BE2C (cell line): ENCODE measurements around the gene SHD.

Experiments used
- DNase-seq: peaks from one replicate; pipeline ENCODE4 v3.0.0-alpha.2; 2020
- H3K27me3 ChIP-seq: fragments of 250-450 bp; sonication (Bioruptor Pico); 2 replicates; pipeline ENCODE4 v1.5.1; 2020; ENCODE audit warnings: mild to moderate bottlenecking
- H3K36me3 ChIP-seq: fragments of 250-450 bp; sonication (Bioruptor Pico); 2 replicates; pipeline ENCODE4 v1.5.1; 2020; ENCODE audit warnings: mild to moderate bottlenecking
- H3K4me1 ChIP-seq: fragments of 250-450 bp; sonication (Bioruptor Pico); 2 replicates; pipeline ENCODE4 v1.5.1; 2020
- H3K4me3 ChIP-seq: 2 replicates; pipeline ENCODE4 v1.5.1; 2011; ENCODE audit warnings: low read depth, low read length
- H3K9me3 ChIP-seq: fragments of 250-450 bp; sonication (Bioruptor Pico); 2 replicates; pipeline ENCODE4 v1.5.1; 2020
- TF ChIP-seq, protein P1 (sequence below): IDR thresholded peaks from 2 replicates; pipeline ENCODE4 v1.5.1; 2012; ENCODE audit warnings: mild to moderate bottlenecking, low read depth, low read length

The SHD gene

DNA sequence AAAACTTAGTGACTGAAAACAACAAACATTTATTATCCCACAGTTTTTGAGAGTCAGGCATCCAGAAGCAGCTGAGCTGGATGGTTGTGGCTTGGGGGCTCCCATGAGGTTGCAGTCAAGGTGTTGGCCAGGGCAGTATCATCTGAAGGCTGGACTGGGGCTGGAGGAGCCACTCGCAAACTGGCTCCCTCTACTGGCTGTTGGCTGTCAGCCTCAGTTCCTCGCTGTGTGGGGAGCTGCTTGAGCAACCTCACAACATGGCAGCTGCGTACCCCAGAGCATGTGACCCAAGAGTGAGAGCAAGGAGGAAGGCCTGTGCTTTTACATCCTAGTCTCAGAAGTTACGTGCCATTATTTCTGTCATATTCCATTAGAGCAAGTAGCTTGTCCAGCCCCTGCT, 22.5 kb upstream of the SHD start:
- H3K4me3 ChIP-seq: no peak overlapping the region
- H3K9me3 ChIP-seq: no peaks in the 10 kb centered on the region; the same call in 1 of the 2 replicates
- no peak for DNase-seq
- TF ChIP-seq, protein P1, sequence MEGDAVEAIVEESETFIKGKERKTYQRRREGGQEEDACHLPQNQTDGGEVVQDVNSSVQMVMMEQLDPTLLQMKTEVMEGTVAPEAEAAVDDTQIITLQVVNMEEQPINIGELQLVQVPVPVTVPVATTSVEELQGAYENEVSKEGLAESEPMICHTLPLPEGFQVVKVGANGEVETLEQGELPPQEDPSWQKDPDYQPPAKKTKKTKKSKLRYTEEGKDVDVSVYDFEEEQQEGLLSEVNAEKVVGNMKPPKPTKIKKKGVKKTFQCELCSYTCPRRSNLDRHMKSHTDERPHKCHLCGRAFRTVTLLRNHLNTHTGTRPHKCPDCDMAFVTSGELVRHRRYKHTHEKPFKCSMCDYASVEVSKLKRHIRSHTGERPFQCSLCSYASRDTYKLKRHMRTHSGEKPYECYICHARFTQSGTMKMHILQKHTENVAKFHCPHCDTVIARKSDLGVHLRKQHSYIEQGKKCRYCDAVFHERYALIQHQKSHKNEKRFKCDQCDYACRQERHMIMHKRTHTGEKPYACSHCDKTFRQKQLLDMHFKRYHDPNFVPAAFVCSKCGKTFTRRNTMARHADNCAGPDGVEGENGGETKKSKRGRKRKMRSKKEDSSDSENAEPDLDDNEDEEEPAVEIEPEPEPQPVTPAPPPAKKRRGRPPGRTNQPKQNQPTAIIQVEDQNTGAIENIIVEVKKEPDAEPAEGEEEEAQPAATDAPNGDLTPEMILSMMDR: peak; percentile 35; the same call in 1 of the 2 replicates
- H3K4me1 ChIP-seq: no peaks in the 10 kb centered on the region
- peaks cover 76% of the 10 kb centered on the region for H3K36me3 ChIP-seq
- H3K27me3 ChIP-seq: no peaks in the 10 kb centered on the region

DNA sequence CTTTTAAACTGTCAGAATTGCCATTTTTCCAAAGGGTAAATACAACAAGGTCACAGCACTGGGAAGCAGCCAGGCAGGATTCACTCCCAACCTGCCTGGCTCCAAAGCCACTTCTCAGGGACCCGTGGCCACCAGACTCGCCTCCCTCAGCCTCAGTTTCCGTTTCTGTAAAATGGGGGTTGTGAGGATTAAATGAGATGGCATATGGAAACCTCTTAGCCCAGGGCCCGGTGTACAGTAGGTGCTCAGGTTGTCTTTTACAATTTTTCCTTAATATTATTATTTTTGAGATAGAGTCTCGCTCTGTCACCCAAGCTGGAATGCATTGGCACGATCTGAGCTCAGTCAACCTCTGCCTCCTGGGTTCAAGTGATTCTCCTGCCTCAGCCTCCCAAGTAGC, 22.0 kb upstream of the SHD start:
- Histone ChIP-seq H3K9me3 (no peaks in the 10 kb centered on the region; the same call in 1 of the 2 replicates), H3K27me3 (no peaks in the 10 kb centered on the region), H3K4me1 (no peaks in the 10 kb centered on the region), H3K36me3 (peaks cover 72% of the 10 kb centered on the region), H3K4me3 (no peak overlapping the region)
- TF ChIP-seq, protein P1: no peak
- DNase-seq: no peak

DNA sequence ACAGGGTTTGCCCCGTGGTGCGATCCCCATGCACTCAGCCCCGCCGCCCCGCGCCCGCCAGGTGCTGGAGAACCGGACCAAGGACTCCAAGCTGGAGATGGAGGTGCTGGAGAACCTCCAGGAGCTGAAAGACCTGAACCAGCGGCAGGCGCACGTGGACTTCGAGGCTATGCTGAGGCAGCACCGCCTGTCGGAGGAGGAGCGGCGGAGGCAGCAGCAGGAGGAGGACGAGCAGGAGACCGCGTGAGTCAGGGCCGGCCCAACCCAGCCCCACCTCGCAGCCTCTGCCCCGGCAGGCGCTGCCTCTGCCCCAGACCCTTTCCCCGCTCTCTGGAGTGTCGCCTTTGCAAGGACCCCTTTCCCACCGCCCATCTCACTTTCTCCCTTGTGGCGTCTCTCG, 20.9 kb upstream of the SHD start:
- Histone ChIP-seq H3K9me3 (no peaks in the 10 kb centered on the region; the same call in 1 of the 2 replicates), H3K4me1 (no peaks in the 10 kb centered on the region), H3K36me3 (peaks cover 71% of the 10 kb centered on the region), H3K4me3 (no peak overlapping the region), H3K27me3 (no peaks in the 10 kb centered on the region)
- TF ChIP-seq, protein P1: no peak
- DNase-seq: no peak

DNA sequence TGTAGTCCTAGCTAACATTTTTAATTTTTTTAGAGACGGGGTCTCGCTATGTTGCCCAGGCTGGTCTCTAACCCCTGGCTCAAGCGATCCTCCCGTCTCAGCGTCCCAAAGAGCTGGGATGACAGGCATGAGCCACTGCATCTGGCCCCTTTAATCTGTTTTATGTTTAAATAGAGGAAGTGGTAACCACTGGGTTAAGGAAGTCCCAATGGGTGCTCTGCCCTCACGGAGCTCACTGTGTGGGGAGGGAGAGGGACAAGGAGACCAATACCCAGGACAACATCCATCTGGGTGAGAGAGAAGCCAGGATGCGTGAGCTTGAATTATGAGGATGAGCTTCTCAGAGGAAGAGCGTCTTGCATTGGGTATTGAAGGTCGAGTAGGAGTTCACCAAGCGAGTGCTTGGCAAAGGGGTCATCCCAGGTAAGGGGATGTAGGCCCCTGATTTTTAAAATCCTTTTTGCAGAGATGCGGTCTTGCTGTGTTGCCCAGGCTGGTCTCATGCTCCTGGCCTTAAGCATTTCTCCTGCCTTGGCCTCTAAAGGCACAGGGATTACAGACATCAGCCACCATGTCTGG, 18.4 kb upstream of the SHD start:
- Histone ChIP-seq H3K4me1 (no peaks in the 10 kb centered on the region), H3K27me3 (no peaks in the 10 kb centered on the region), H3K36me3 (peaks cover 51% of the 10 kb centered on the region), H3K9me3 (no peaks in the 10 kb centered on the region; the same call in 1 of the 2 replicates), H3K4me3 (no peak overlapping the region)
- TF ChIP-seq, protein P1: no peak
- DNase-seq: no peak

DNA sequence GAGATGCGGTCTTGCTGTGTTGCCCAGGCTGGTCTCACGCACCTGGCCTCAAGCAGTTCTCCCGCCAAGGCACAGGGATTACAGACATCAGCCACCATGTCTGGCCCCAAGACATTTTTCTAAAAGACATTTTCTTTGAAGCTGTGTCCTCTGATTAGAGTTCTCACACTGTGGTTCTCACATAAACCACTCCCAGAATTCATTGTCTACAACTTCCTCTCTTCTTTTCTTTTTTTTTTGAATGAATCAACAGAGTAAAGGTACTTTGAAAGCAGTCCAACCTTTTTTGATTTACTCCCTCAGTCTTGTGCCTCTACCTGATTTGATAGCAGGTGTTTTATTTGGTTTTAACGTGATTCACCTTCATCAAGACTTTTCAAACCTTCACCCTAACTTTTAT, 14.3 kb upstream of the SHD start:
- DNase-seq: no peak
- Histone ChIP-seq H3K4me3 (no peak overlapping the region), H3K27me3 (no peaks in the 10 kb centered on the region), H3K36me3 (peaks cover 33% of the 10 kb centered on the region), H3K9me3 (no peaks in the 10 kb centered on the region), H3K4me1 (no peaks in the 10 kb centered on the region; the same call in none of the 2 replicates)
- TF ChIP-seq, protein P1: no peak

DNA sequence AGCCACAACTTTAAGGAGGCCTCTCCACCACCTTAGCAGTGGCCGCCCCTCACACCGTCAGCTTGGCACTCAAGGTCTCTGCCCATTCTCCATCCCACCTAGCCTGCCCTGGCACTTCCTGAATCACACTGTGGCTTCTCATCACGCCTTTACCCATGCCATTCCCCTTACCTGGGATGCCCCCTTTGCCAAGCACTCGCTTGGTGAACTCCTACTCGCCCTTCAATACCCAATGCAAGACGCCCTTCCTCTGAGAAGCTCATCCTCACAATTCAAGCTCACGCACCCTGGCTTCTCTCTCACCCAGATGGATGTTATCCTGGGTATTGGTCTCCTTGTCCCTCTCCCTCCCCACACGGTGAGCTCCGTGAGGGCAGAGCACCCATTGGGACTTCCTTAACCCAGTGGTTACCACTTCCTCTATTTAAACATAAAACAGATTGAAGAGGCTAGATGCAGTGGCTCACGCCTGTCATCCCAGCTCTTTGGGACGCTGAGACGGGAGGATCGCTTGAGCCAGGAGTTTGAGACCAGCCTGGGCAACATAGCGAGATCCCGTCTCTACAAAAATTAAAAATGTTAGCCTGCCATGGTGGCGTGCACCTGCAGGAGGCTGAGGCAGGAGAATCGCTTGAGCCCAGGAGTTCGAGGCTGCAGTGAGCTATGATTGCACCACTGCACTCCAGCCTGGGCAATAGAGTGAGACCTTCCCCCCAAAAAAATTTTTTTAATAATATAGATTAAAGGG, 12.6 kb upstream of the SHD start:
- no peak overlapping the region for H3K4me3 ChIP-seq

More for the DNA sequence above, 12.6 kb upstream of the SHD start:
- TF ChIP-seq, protein P1: no peak
- Histone ChIP-seq H3K36me3 (peaks cover 25% of the 10 kb centered on the region), H3K27me3 (no peaks in the 10 kb centered on the region), H3K4me1 (no peaks in the 10 kb centered on the region; the same call in none of the 2 replicates), H3K9me3 (no peaks in the 10 kb centered on the region)
- DNase-seq: no peak
